AG09319 (cell line): ENCODE data around the gene TGFBR2.

ENCODE experiments used
- DNase-seq: peaks from one replicate; pipeline ENCODE4 v3.0.0-alpha.2; 2010; ENCODE audit warnings: low read depth; ENCODE audit errors: extremely low read depth
- TF ChIP-seq, protein P1 (sequence below): IDR thresholded peaks from 2 replicates; pipeline ENCODE4 v1.5.1; 2011; ENCODE audit warnings: low read depth, mild to moderate bottlenecking, inconsistent platforms, low read length, moderate library complexity

The TGFBR2 gene

DNA sequence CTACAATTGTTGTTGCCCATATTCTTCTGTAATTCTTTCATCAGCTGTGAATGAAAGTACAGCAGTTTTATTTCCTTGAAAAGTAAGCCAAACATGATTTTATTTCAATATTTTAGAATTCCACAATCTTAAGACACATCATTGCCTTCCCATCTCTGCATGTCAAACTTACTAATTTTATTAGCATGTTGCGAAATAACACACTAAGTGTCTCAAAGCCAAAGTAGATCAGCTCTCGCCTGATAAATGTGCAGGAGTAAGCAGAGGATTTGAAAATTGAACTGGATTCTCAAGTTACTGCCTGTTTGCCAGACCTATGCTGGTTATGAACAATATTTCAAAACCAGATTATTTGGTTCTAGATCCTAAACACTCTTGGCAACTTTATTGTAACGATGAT is 25.7 kb downstream of the TGFBR2 start:
- TF ChIP-seq, protein P1, sequence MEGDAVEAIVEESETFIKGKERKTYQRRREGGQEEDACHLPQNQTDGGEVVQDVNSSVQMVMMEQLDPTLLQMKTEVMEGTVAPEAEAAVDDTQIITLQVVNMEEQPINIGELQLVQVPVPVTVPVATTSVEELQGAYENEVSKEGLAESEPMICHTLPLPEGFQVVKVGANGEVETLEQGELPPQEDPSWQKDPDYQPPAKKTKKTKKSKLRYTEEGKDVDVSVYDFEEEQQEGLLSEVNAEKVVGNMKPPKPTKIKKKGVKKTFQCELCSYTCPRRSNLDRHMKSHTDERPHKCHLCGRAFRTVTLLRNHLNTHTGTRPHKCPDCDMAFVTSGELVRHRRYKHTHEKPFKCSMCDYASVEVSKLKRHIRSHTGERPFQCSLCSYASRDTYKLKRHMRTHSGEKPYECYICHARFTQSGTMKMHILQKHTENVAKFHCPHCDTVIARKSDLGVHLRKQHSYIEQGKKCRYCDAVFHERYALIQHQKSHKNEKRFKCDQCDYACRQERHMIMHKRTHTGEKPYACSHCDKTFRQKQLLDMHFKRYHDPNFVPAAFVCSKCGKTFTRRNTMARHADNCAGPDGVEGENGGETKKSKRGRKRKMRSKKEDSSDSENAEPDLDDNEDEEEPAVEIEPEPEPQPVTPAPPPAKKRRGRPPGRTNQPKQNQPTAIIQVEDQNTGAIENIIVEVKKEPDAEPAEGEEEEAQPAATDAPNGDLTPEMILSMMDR: no peak
- DNase-seq: peak; percentile 12

DNA sequence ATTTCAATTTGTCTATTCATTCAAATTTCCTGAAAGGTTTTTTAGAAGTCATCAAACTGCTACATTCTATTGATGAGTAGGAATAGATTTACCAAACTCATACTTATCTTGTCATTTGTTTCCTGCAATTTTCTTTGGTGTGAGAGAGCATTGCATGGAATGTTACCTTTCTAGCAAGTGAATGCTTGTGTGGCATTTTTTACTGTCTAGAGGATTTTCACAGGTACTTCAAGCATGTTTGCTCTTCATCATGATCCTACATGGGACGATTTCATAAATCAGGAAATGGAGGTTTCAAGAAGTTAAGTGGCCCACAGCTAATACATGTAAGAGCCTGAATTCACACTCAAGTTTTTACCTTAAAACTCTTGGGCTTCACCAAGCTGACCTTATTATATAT is 26.1 kb downstream of the TGFBR2 start:
- TF ChIP-seq, protein P1: no peak
- no peak for DNase-seq

DNA sequence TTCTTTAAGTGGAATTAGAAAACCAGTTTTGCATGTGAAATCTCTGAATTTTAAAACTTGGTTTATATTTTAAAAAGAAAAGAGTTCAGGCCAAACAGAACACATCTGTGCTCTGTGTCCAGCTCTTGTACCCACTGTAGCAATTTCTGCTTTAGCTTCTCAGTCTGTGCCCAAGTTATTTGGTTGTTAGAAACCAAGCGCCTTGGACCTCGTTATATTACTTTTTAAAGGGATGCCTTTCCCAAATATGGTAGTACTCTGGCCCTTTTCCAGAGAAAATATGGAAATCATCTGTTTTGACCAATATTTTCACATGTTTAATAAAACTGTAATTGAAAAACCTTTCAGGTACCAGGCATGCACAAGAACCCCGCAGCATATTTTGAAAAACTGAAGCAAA is 27.3 kb downstream of the TGFBR2 start:
- no peak for DNase-seq
- TF ChIP-seq, protein P1: no peak

DNA sequence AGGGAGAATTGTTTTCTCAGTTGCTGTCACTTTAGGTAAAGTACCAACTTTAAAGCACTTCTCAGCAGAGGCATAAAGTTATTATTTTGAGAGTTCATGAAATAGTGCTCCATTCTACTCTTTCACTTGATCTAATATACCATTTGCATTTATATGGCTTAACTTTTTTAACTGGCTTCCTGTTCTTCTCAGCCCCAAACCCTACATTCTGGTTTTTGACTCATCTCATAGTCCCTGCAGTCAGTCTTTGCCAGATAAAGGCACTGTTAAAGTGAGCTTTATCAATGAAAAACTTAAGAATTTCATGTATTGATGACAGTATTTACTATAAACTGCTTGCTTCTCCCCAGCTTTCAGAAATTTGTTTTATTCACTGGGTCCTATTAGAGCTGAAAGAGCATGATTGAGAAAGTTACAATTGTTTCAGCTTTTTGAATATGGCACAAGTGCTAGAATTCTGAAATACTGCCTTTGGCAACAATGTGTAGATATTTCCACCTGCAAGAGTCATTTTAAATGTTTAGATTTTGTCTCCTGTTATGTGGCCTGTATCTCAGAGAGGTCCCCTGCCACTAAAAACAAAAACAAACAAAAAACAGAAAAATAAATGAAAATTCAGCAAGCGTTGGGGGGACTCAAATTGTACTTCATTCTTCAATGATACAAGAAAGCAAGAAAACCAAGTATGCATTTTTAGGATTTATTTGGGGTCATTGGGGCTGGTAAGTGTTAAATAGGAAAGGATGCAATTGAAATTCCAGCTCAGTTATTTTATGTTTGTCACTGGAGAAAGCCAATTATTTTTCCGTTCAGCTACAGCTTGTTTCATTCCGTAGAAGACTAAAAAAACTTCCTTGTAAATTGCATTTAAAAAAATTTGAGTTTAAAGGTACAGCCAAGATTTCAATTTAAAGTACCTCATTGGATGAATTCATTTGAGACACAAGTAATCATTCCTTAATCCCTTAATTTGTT is 28.6 kb downstream of the TGFBR2 start:
- DNase-seq: no peak
- TF ChIP-seq, protein P1: no peak

DNA sequence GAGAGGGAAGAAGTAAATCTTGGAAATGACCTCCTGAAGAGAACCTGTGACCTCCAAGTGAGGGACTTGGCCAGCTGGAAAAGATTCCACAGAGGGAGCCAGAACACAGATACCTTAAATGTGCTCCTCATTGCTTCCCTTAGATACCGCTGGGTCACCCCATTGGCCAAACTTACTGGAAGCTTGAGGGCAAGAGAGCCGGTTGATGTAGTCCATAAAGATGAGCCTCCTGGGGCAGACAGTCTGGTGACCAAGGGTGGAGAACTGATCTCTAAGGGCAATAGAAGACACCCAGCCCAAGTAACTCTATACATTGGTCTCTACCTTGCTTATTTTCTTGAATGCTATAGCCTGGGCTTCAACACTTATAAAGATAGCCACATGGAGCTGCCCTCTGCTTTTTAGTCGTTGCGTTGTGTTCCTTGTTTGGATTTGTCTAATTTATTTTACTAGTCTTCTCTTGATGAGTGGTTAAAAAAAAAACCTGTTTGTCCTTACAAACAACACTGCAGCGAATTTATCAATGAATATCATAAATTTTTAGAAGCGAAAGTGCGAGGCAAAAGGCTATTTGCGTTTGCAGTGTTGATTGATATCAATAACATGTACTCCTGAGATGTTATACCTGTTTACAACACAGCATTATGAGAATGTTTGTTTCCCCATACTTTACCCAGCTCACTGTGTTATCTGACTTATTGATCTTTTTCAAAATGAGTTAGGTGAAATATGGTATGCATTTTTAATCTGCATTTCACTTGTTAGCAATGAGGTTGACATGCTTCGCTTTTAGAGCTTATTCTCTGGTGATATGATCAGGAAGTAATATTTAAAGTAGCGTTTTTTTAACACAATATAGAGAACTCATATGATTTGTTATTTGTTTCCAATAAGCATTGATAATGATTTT is 31.2 kb downstream of the TGFBR2 start:
- no peak for DNase-seq

DNA sequence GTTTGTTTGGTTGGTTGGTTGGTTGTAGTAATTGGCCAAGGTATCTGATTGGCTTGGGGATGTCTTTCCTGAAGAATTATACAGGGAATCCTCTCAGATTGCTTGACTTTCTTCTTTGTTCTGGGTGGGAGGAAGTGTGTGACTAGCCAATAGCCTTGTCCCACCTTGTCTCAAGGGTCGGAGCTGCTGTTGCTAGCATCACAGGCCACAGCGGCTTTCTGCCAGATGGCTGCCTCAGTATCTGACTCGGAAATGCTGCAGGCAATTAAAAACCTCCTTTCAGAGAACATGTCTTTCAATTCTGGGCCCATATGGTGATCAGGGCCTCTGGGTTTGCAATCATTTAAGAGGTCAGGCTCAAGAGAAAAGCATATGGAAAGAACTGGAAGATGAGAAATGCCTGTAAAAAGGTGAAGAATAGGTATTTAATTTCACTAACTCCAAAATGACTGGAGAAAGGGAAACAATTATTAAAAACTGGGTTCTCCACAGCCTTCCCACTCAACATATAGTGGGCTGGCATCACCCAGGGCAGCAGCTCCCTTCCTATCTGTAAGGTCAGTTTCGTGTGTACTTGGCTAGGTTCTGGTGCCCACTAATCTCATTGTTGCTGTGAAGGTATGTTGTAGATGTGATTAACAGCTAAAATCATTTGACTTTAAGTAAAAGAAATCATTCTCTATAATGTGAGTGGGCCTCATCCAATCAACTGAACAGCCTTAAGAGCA is 32.4 kb downstream of the TGFBR2 start:
- TF ChIP-seq, protein P1: no peak
- DNase-seq: no peak

More for the DNA sequence above, 31.2 kb downstream of the TGFBR2 start:
- TF ChIP-seq, protein P1: no peak
